ENCODE measurements around the gene CHODL. TPM values are rescaled to one million over a fixed set of nuclear protein-coding genes. Genes with fewer than 3 reads are reported as not detected.

CHODL gene
- total RNA-seq, 1 experiment from 2014 or later = 3.4 TPM

DNA sequence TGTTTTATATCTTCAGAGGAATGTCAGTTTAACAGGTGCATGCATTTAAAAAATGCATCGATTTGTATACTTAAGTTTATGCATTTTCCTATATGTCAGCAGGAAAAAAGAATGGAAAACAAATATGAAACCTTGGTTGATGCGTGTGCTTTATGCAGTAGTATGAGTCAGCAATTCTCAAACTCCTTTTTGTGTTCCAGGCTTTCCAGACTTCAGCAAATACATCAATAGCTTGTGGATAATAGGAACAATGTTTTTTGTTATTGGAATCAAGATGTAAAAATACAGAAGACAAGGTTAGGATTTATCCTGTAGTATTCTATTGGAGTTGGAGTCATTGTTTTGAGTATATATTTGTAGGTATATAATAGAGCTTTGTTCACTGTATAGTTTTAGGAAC, 45.2 kb downstream of the CHODL start:
- Histone ChIP-seq H2BK120ac (ENCODE audit: low read depth, low read length, poor library complexity, severe bottlenecking) (no peak overlapping the region), H3K4ac (ENCODE audit: low read depth, low read length) (no peak overlapping the region), H2BK20ac (ENCODE audit: low read depth, low read length, poor library complexity, severe bottlenecking) (no peak overlapping the region), H3K18ac (ENCODE audit: insufficient read length, low read depth, low read length) (no peak overlapping the region), H4K5ac (ENCODE audit: insufficient read length, low read depth, low read length) (no peak overlapping the region), H3T11ph (ENCODE audit: low read length) (no peak overlapping the region), H3K56ac (ENCODE audit: insufficient read length, low read depth, low read length) (no peak overlapping the region), H2AFZ (ENCODE audit: low read length) (no peak overlapping the region), H2BK5ac (ENCODE audit: insufficient read length, low read length) (no peak overlapping the region), H3K4me2 (ENCODE audit: insufficient read depth, insufficient read length, low read length) (no peak overlapping the region), H2AK5ac (ENCODE audit: insufficient read length, low read length) (no peak overlapping the region), H4K20me1 (ENCODE audit: control insufficient read depth, insufficient read depth, insufficient read length) (no peaks in the 10 kb centered on the region), H2BK12ac (ENCODE audit: insufficient read length, low read depth, low read length) (no peak overlapping the region), H2BK15ac (ENCODE audit: low read depth, low read length) (no peak overlapping the region), H4K8ac (replicated peaks; ENCODE audit: insufficient read length, low read depth, low read length) (no peak overlapping the region), H3K23me2 (ENCODE audit: insufficient read length, low read depth, low read length, poor library complexity, severe bottlenecking) (no peaks in the 10 kb centered on the region), H3K9ac (ENCODE audit: extremely low read depth, insufficient read length, low read length) (no peak overlapping the region), H3K14ac (ENCODE audit: insufficient read depth, low read length) (no peak overlapping the region), H3K4me1 (ENCODE audit: insufficient read depth, low read length) (no peaks in the 10 kb centered on the region), H3K23ac (ENCODE audit: insufficient read length, low read depth, low read length) (no peak overlapping the region), H3K79me2 (ENCODE audit: insufficient read depth, low read length) (no peaks in the 10 kb centered on the region), H3K79me1 (ENCODE audit: insufficient read depth, low read depth, low read length, poor library complexity, severe bottlenecking) (no peaks in the 10 kb centered on the region), H3K27me3 (ENCODE audit: insufficient read depth, low read length) (no peaks in the 10 kb centered on the region), H3K27ac (ENCODE audit: insufficient read length, low read depth, low read length) (no peak overlapping the region), H4K91ac (ENCODE audit: insufficient read length, low read depth, low read length) (no peak overlapping the region), H3K9me3 (ENCODE audit: control insufficient read depth, low read depth, low read length) (no peaks in the 10 kb centered on the region)
- WGBS (ENCODE audit: extremely low coverage, insufficient read length, low lambda C conversion rate) = no CpG with 5 or more reads among the region's 2 CpGs
- TF ChIP-seq, protein P1, sequence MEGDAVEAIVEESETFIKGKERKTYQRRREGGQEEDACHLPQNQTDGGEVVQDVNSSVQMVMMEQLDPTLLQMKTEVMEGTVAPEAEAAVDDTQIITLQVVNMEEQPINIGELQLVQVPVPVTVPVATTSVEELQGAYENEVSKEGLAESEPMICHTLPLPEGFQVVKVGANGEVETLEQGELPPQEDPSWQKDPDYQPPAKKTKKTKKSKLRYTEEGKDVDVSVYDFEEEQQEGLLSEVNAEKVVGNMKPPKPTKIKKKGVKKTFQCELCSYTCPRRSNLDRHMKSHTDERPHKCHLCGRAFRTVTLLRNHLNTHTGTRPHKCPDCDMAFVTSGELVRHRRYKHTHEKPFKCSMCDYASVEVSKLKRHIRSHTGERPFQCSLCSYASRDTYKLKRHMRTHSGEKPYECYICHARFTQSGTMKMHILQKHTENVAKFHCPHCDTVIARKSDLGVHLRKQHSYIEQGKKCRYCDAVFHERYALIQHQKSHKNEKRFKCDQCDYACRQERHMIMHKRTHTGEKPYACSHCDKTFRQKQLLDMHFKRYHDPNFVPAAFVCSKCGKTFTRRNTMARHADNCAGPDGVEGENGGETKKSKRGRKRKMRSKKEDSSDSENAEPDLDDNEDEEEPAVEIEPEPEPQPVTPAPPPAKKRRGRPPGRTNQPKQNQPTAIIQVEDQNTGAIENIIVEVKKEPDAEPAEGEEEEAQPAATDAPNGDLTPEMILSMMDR (conservative IDR thresholded peaks at IDR 0.05) = no peak
- no peaks in the 10 kb centered on the region for H3K27me3 Mint-ChIP-seq (ENCODE audit: low read depth)
- 0 out of 7 replicates have a peak, but pooled peaks cover 0 to 2% (median 0%) of the 10 kb centered on the region in 3 experiments for H3K36me3 Mint-ChIP-seq (ENCODE audit: insufficient read depth in 1 of 3, low read depth in 3 of 3)
- no peak overlapping the region for H3K4me3 Mint-ChIP-seq
- H3K27ac Mint-ChIP-seq = no peak overlapping the region
- H3K4me1 Mint-ChIP-seq = no peaks in the 10 kb centered on the region
- 0 out of 5 replicates have a peak, but pooled peaks cover 0 to 4% of the 10 kb centered on the region in 2 experiments for H3K9me3 Mint-ChIP-seq
- no peak for DNase-seq

All from H9 (cell line).